Measurements from ENCODE around the gene SAMD10.
"Not testable (repeated sequence)": the region's sequence is repeated elsewhere in the genome, so short reads cannot be mapped to it uniquely, and the experiment has no call there.

GRCh38 chr20:63929473-63929883, 50.0 kb downstream of the SAMD10 start:
- not testable (repeated sequence) for TF ChIP-seq ZNF140 (tag by site-specific recombination; IDR thresholded peaks at IDR 0.05); ZNF473 (tag by site-specific recombination; IDR thresholded peaks at IDR 0.05); CTCF (tag by site-specific recombination; IDR thresholded peaks at IDR 0.05); ZNF513 (tag by site-specific recombination; IDR thresholded peaks at IDR 0.05); ZNF24 (tag by site-specific recombination; IDR thresholded peaks at IDR 0.05); ZNF23 (tag by site-specific recombination; IDR thresholded peaks at IDR 0.05; ENCODE audit: borderline replicate concordance); ZNF335 (tag by site-specific recombination; conservative IDR thresholded peaks at IDR 0.05); PBX3 (CRISPR knock-in tag; IDR thresholded peaks at IDR 0.05); HOXD13 (CRISPR knock-in tag; IDR thresholded peaks at IDR 0.05; ENCODE audit: borderline replicate concordance); ZSCAN23 (tag by site-specific recombination; IDR thresholded peaks at IDR 0.05); ZNF292 (tag by site-specific recombination; IDR thresholded peaks at IDR 0.05; ENCODE audit: borderline replicate concordance, low read depth); TSHZ1 (tag by site-specific recombination; IDR thresholded peaks at IDR 0.05; ENCODE audit: borderline replicate concordance)
